GM18508 (cell line): ENCODE results near the gene ATP5MG.
"Not testable (repeated sequence)": the region's sequence is repeated elsewhere in the genome, so short reads cannot be mapped to it uniquely, and the experiment has no call there.

Experiments
- ATAC-seq: cut with Tn5 transposase; IDR thresholded peaks from one replicate; pipeline ENCODE4 v1.9.1; 2021; ENCODE audit warnings: moderate number of reproducible peaks; ENCODE audit not compliant: insufficient read depth, unreplicated experiment

ATP5MG gene

DNA sequence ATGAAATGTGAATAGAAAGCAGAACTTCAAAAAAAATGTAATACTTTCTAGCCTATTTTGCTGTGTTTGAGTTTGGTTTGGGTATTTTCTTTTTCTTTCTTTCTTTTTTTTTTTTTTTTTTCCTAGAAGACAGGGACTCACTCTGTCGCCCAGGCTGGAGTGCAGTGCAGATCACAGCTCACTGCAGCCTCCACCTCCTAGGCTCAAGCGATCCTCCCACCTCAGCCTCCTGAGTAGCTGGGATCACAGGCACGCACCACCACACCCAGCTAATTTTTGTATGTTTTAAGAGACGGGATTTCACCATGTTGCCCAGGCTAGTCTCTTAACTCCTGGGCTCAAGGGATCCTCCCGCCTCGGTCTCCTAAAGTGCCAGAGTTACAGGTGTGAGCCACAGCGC lies 1.2 kb downstream of the ATP5MG start:
- not testable (repeated sequence) for ATAC-seq

DNA sequence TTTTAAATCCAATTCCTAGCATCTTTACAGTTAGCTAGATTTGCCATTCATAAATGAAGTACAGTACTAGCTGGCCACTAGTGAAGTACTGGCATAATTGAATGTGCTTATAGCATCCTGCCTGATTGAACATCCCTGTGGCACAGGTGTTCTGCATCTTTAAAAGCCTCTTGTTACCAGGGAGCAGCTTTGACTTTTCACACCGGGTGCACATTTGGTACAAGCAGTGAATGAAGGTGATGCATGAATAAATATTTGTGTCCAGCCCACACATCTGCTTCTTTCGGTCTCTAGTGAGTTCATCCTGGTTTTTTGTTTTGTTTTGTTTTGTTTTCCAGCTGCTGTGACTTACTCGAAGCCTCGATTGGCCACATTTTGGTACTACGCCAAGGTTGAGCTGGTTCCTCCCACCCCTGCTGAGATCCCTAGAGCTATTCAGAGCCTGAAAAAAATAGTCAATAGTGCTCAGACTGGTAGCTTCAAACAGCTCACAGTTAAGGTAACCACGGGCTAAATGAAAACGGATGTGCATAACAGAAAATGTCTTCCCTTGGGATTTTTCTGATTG lies 5.3 kb downstream of the ATP5MG start:
- ATAC-seq: no peak

DNA sequence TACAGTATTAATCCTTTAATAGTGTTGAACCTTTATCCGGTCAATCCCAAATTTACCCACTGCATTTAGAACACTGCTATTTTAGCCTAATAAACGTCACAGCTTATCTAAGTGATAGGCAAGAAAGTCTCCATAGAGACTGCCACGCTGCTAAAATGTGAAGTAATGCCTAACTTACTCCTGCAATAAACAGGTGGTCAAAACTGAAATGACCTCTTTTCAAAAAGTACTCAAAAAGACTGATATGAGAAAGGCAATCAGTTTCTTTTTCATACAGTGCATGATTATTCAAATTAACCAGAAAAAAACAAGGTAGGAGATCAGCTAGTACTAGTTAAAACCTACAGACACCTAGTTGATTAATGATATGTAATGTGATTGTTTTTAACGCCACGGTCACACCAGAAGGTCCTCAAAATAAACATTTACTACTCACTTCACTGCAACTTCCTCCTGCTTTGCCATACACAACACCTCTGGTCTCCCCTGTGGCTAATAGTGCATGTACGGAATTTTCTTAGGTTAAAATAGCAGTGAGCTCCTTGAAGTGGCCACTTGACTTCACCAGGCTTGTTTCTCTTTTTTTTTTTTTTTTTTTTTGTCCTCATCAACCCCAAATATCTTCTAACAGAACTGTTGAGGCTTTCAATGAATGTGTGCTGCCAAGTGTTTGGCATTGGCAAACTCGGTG lies 8.8 kb downstream of the ATP5MG start:
- no peak for ATAC-seq

DNA sequence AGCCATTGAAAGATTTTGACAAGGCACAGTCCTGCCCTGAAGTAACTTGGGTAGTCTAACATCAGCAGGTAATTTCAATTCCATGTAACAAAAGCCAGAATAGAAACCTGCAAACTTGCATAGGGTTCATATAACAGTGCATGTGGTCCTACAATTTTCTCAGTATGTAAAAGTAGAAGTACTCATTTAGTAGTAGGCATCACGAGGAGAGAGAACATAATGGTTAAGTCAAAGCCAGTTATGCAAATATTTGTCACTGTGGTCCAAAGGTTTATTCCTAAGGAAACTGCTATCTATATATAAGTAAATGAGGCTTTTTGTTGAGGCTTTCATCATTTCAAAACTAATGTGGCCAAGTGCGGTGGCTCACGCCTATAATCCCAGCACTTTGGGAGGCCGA lies 10.1 kb downstream of the ATP5MG start:
- ATAC-seq: no peak

DNA sequence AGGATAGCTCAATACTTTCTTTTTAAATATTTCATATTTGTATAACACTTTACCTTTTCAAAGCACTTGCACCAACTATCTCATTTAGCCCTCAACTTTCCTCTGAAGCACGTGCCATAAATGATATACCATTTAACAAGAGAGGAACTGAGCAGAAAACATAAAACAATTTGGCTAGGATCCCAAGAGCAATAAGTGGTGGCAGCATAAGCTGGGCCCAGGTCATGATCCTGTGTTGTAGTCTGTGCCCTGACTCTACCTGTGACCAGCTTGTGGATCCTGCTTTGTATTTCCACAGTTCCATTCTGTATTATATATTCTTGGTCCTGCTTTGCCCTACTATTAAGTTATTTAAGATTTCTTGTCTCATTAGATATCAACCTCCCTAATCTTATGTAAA lies 11.5 kb downstream of the ATP5MG start:
- ATAC-seq: no peak

DNA sequence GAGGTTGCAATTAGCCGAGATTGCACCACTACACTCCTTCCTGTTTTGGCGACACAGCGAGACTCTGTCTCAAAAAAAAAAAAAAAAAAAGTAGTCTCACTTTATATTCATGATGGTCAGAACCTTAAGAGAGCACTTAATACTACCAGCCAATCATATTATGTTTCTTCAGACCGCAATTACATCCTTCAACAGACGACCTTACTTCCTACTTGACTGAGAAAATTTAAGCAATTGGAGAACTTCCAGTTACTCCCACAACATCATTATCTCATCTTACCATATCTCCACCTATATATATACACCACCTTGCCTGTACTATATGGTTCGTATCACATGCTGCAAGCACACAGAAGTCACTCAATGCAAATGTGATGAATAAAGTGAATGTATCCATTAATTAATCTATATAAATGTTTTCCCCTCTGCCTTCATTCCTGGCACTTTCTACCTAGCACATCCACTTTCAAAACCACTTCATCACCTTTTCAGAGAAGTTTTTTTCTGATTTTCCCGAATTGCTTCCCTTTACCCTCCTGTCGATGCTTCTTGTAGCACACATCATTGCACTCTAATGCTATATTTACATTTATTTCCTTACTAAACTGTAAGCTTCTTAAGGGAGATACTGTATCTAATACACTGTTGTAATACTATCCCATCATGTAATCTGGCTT lies 13.8 kb downstream of the ATP5MG start:
- no peak for ATAC-seq

DNA sequence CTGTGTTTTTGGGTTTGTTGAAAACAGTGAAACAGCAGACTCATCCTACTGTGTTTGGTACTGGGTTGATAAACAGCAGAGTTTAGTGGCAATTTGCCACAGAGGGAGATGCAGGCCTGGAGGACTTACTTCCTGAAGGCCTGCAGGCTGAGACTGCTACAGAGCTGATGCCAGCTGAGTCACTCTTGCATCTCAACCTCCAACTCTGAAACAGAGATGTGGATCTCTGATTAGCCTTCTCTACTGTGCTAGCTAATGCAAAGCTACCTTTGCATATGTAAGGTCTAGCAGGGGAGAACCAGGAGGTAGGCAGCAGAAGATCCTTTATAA lies 14.3 kb downstream of the ATP5MG start:
- no peak for ATAC-seq

DNA sequence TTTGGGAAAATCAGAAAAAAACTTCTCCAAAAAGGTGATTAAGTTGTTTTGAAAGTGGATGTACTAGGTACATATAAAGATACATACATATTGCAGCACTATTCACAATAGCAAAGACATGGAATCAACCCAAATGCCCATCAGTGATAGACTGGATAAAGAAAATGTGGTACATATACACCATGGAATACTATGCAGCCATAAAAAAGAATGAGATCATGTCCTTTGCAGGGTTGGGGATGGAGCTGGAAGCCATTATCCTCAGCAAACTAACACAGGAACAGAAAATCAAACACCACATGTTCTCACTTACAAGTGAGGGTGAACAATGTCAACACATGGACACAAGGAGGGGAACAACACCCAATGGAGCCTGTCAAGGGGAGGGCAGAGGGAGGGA lies 15.5 kb downstream of the ATP5MG start:
- not testable (repeated sequence) for ATAC-seq

DNA sequence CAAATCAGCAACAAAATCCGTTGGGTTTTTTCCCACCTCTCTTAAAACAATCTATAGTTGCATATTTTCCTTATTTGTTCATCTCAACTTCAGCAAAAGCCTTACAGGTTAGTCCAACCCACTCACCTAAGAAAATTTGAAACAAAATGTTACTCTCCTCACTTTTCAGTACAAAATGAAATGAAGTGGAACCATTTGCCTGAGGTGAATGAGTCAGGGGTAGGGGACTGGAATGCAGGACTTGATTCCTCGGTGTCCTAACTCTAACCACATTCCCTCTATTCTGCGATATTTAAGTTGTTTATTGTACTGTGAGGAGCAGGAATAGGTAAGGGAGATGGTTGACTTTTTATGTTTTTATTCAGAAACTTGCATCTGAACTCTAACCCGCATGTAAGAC lies 16.4 kb downstream of the ATP5MG start:
- ATAC-seq: no peak

DNA sequence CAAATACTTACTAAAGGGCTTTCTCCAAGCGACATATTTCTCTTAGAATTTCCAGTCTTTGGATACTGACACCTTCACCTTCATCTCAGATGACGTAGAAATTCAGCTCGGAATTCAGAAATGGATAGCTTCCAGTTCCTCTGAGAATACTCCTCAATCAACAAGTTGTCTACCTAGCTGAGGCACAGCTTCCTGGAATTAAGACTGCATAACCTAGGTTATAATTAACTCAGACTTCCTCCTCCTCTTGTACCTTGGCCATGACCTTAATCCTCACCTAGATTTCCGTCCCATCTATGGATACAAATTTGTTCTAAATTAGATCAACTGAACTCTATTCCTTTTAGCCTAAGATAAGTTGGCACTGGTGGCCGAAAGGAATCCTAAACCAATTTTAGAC lies 17.4 kb downstream of the ATP5MG start:
- no peak for ATAC-seq

DNA sequence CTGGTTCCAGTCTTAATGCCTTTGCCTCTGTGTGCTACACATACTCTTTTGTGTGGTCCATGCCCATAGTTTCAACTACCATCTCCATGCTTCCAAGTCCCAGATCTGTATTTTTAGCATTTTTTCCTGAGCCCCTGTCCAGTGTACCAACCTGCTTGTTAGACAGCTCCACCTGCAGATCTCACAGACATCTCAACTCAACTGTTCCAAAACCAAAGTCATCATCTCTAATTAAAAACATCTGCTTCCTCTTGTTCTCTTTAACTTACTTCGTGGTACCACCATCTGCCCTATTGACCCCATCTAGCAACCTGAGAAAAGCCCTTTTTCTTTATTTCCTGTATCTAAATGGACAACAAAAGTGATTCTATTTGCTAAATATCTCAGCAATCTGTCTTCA lies 26.3 kb downstream of the ATP5MG start:
- no peak for ATAC-seq

DNA sequence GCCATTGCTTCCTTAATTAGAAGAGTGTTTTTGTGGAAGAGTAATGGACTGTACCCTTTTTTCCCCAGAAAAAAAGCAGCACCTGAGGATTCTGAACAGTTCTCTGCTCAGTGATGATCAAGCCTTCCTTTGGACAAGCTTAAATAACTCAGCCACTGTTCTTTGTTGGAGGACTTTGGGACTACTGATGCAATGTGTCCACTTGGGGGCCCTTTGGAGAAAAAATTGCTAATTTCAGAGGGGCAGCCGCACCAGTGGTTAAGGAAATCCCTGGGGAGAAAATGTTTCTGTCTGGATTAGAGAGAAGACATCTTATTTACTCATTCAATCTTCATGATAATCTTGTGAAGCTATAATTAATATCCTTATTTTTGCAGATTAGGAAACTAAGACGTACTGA lies 29.6 kb downstream of the ATP5MG start:
- ATAC-seq: no peak

DNA sequence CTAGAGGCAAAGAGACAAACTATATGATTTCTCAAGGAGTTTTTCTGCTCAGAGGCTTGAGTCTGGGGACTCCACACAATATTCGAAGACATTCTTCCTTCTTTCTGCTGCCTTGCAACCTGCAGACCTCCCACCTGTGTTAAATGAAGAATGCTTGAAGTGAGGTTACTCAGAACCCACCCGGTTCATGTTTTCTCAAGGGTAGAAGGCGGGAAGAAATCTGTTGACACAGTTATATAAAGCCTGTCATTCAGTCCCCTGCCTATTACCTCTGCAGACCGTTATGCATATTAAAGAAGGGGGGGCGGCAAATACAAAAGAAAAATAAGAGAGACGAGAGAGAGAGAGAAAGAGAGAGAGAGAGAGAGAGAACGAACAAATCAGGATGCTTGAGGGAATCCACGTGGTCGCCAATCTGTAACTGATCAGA lies 32.7 kb downstream of the ATP5MG start:
- no peak for ATAC-seq

DNA sequence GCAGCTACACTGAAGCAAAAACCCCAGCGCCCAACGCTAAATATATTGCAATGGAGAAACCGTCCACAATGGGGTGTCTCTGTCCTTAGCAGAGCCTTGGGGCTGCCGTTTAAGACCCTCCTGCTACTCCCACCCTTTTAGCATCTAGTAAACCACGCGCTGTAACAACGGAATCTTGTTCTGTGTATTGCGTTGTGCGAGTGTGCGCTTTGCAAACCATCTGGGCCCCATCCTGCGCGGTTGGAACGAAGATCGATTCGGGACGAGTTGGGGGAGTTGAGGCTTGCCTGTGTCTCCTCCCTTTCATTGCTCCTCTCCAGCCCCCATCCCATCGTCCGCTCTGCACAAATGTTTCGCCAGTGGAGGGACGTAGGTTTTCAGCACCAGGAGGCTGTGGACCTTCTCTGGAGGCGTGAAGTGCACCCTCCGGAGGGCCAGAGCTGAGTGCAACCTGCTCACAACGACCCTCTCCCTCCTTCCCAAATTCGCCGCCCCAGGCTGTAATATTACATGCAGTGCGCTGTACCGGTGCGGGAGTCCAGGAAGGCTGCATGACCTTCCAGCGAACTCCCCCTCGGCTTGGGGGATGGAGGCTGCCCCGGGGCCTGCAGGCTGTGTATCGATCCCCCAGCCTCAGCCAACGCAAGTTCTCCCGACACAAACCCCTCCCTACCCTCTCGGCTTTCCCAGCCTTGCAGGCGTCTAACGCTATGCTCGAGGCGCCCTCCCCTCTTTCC lies 33.3 kb downstream of the ATP5MG start:
- no peak for ATAC-seq

DNA sequence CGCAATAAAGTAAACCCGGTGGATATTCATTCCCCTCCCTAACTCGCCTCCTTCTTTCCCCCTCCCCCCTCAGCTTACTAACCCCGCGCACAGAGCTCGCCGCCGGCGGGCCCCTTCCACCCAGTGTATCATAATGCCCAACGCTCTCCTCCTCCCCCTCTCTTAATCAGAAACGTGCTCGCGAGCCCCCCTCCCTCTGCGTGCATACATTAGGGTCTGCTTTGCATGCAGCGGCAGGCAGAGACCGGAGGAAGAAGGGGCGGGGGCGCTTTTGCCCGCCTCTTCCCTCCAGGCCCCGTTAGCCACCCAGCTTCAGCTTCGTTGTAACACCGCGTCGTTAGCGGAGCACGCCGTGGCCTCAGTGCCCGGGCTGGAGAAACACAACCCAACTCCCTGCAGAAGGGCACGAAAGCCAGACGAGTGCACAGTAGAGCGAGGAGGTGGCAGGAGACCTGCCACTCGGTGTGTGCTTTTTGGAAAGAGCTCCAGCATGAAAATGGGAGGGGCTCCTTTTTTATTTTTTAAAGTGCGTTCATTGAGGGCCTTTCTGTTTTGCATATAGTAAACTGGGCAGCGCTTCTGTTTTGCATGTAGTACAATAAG lies 34.0 kb downstream of the ATP5MG start:
- ATAC-seq: no peak

DNA sequence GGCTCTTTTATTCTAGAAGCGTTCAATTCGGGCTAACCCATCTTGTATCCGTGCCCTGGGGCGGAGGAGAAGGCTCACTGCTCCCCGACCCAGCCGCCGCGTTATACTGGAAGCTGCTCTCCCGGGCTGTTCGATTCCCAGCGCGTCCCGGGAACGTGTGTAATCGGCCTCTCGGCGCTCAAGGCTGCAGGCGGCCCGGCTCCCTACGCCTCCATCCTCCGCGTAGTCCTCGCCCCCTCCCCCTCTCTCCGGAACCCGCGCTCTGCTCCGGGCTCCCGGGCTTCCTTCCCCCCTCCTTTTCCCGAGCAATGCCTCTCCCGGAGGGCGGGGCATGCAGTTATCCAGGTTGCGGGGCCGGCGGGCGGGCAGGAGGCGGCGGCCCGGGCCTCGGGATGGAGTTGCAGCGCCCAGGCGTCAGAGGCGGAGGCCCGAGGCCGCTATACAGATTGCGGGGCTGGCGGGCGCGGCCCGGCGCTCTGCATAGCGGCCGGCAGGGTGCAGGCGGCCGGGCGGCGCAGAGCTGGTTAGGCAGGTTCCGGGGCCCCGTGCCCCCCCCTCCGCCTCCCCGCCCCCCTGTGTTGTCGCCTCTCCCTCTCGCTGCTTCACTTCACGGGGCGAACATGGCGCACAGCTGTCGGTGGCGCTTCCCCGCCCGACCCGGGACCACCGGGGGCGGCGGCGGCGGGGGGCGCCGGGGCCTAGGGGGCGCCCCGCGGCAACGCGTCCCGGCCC lies 34.7 kb downstream of the ATP5MG start, which contains the start of gene KMT2A:
Gene KMT2A, plus strand, starts transcription at position 600 of the 732 bp plus-strand sequence. Its CDS starts 21 bp downstream, at position 621.
- no peak for ATAC-seq

DNA sequence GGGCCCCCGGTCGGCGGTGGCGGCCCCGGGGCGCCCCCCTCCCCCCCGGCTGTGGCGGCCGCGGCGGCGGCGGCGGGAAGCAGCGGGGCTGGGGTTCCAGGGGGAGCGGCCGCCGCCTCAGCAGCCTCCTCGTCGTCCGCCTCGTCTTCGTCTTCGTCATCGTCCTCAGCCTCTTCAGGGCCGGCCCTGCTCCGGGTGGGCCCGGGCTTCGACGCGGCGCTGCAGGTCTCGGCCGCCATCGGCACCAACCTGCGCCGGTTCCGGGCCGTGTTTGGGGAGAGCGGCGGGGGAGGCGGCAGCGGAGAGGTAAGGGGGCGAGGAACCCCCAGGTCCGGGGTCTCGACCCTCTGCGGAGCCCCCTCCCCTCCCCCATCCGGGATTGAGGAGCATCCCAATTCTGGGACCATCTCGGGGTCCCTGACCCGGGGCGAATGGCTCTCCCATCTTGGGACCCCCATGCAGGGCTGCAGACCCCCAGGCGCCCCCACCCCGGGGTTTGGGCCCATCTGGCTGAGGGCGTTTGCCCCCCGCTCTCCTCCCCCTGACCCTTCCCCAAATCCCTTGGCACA lies 35.3 kb downstream of the ATP5MG start:
- no peak for ATAC-seq

DNA sequence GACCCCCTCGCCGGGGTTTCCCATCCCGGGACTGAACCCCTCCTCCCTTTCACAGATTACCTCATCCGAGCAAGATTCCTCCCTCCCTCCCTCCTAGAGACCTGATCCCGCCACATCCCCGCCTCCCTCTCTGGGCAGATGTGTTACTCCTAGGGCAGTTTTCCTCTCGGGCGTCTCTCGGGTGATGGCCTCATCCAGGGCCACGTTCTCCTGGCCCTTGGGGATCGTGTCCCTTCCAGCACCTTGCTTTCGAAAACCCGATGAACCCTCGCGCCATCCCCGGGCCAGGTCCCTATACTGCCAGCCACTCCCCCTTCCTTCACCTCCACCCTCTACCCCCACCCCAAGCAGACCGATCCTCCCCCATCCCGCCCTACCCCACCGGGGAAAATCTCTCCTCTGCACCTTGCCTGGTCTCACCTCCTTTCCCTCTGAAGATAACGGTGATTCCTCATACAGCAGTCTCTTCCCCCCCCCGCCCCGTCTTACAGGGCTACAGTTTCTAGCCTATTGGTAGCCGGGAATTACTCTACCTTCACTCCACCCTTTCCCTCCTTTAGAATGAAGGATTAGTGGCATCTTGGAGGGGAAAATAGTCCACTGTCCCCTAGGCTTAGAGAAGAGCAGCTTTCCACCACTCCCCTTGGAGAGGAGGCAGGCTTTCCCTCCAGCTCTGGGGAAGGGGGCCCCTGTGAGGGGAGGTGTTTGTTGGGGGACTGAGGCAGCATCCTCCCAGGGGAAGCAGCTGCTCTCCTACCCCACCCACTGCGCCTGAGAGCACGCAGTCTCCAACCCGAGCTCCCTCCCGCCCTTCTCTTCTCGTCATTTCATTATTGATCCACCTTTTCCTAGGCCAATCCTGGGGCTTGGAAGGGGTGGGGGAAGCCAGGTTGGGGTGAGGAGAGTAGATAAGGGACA lies 36.1 kb downstream of the ATP5MG start:
- no peak for ATAC-seq
